Activated CD4-positive, alpha-beta memory T cell treated with anti-CD3 and anti-CD28 coated beads, Interleukin-2, amount 10 ng/mL, durations not matched to agents 7 days and 5 days (primary cell): ENCODE results near the gene MTUS2. TPM values are rescaled to one million over a fixed set of nuclear protein-coding genes. Genes with fewer than 3 reads are reported as not detected.
A peak's percentile ranks its signal among the peaks of the same experiment; 100 is the strongest.

Source experiments
- CTCF ChIA-PET: fragments of 350-600 bp; sonication (Branson Sonifier 250); formaldehyde crosslinking; loops from one replicate; lab custom pipeline; 2021; ENCODE audit warnings: antibody characterized with exemption, inconsistent platforms; lab: Charles Lee
- POLR2A ChIA-PET: fragments of 350-600 bp; sonication (Branson Sonifier 250); formaldehyde crosslinking; loops from one replicate; lab custom pipeline; 2021; ENCODE audit warnings: antibody characterized with exemption; lab: Charles Lee
- DNase-seq: peaks from one replicate; pipeline ENCODE4 v3.0.0-alpha.2; 2020
- H3K27ac Mint-ChIP-seq: one replicate; pipeline ENCODE4 v1.8.0; 2021; ENCODE audit warnings: mild to moderate bottlenecking, mixed read lengths
- H3K27me3 Mint-ChIP-seq: one replicate; pipeline ENCODE4 v1.8.0; 2021; ENCODE audit warnings: mixed read lengths
- H3K36me3 Mint-ChIP-seq: one replicate; pipeline ENCODE4 v1.8.0; 2021; ENCODE audit warnings: low read depth, mixed read lengths
- H3K4me1 Mint-ChIP-seq: one replicate; pipeline ENCODE4 v1.8.0; 2021; ENCODE audit warnings: mixed read lengths
- H3K4me3 Mint-ChIP-seq: one replicate; pipeline ENCODE4 v1.8.0; 2021; ENCODE audit warnings: mild to moderate bottlenecking, mixed read lengths
- H3K9me3 Mint-ChIP-seq: one replicate; pipeline ENCODE4 v1.8.0; 2021; ENCODE audit warnings: mixed read lengths
- total RNA-seq, 2 experiments: library from RNA; stranded (reverse); gene quantifications; one replicate each; pipeline ENCODE4 v1.2.3, GENCODE V29; 2021

The MTUS2 gene
- total RNA-seq, 2 experiments from 2014 or later: not detected

DNA sequence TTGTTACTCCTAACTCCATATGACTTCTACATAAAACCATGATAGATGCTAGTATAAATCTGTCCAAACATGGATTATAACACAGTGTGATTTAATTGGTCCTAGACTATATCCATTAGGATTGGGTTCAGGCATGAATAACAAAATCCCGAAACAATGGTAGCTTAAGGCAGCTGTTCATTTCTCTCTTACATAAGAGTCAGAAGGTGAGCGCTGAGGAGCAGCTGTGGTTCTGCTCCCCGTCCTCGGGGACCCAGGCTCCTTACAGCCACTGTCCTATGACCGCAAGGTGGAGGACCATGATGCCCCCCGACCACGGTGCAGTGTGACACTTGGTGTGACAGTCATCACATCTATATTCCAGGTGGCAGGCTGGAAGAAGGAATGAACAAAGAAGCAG, 629.6 kb downstream of the MTUS2 start:
- Mint-ChIP-seq H3K9me3 (no peaks in the 10 kb centered on the region), H3K27me3 (peaks cover 34% of the 10 kb centered on the region), H3K4me1 (no peaks in the 10 kb centered on the region), H3K36me3 (no peaks in the 10 kb centered on the region), H3K4me3 (no peak overlapping the region), H3K27ac (no peak overlapping the region)
- ChIA-PET POLR2A (no interaction called here), CTCF (no interaction called here)
- DNase-seq: no peak

DNA sequence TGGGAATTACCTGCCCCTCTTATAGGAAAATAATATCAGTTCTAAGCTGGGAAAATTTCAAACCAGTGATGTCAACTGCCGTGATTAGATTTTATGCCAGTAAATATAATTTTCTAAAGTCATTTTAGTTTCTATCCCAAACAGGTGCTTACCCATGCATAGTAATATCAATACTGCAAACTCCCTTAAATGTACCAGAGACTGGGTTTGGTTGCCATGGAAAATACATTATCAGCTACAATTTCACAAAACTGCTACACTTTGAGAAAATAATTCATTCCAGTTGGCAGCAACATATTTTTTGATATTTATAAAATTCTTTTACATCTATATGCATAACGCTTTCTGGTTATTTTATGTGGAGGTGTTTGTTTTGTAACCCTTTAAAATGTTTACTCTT, 631.8 kb downstream of the MTUS2 start:
- Mint-ChIP-seq H3K4me1 (no peaks in the 10 kb centered on the region), H3K4me3 (no peak overlapping the region), H3K27me3 (peaks cover 32% of the 10 kb centered on the region), H3K9me3 (no peaks in the 10 kb centered on the region), H3K36me3 (no peaks in the 10 kb centered on the region), H3K27ac (no peak overlapping the region)
- no peak for DNase-seq
- POLR2A ChIA-PET: no interaction called here
- CTCF ChIA-PET: no interaction called here

DNA sequence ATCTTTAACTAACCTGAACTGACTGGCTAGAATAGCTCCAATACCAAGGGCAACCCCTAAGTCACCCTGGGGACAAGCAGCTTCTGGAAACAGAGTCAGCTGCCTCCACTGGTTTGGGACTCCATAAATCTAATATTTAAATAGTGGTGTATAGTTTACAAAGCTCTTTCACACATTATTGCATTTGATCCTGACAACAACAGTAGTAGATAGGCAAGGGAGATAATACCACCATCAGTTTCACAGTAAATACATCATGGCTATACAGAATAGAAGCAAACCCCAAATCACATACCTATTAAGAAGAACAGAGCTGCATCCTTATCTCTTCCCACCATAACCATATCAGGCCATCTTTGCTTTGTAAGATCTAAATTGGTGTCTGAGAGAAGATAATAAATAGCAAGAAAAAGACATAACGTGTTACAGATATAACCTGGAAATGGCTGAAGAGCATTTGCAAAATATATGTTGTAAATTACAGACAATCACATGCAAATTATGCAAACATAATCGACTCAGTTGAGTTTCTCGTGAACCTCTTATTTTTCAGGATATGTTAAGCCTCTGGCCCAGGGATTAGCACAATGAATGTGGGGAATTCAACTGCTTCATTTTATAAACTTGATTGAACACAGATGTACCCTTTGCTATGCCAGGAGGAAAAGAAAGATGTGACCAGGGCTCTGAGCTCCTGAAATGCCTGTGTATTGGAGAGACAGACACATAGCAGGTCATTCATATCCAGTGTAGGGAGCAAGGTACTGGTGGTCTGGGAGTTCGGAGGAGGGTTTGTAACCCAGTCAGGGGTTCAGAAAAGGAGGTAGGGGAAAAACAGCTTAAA, 632.9 kb downstream of the MTUS2 start:
- H3K27ac Mint-ChIP-seq: no peak overlapping the region
- no peaks in the 10 kb centered on the region for H3K4me1 Mint-ChIP-seq
- no peak overlapping the region for H3K4me3 Mint-ChIP-seq
- ChIA-PET POLR2A (no interaction called here), CTCF (no interaction called here)
- H3K27me3 Mint-ChIP-seq: peaks cover 26% of the 10 kb centered on the region
- H3K9me3 Mint-ChIP-seq: no peaks in the 10 kb centered on the region
- DNase-seq: no peak
- H3K36me3 Mint-ChIP-seq: no peaks in the 10 kb centered on the region

DNA sequence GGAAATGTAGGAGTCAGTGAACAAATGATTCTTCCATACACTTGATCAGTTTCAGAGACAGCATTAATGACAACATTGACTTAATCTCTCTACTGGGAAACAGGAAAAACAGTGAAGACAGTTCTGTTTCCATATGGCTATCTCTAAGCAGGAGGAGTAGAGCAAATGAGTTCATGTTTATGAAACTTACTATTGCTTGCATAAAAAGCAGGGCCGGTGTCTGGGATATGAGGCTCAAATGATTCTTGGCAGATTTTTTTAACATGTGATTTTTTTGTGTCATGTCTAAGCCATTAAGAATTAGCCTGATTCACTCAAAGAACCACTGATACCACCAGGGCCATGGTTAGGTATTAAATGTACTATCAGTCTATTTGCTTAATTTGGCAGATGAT, 633.5 kb downstream of the MTUS2 start:
- no peaks in the 10 kb centered on the region for H3K36me3 Mint-ChIP-seq
- ChIA-PET POLR2A (no interaction called here), CTCF (no interaction called here)
- H3K9me3 Mint-ChIP-seq: no peaks in the 10 kb centered on the region
- no peaks in the 10 kb centered on the region for H3K4me1 Mint-ChIP-seq
- no peak for DNase-seq
- no peak overlapping the region for H3K27ac Mint-ChIP-seq
- peaks cover 23% of the 10 kb centered on the region for H3K27me3 Mint-ChIP-seq
- no peak overlapping the region for H3K4me3 Mint-ChIP-seq

DNA sequence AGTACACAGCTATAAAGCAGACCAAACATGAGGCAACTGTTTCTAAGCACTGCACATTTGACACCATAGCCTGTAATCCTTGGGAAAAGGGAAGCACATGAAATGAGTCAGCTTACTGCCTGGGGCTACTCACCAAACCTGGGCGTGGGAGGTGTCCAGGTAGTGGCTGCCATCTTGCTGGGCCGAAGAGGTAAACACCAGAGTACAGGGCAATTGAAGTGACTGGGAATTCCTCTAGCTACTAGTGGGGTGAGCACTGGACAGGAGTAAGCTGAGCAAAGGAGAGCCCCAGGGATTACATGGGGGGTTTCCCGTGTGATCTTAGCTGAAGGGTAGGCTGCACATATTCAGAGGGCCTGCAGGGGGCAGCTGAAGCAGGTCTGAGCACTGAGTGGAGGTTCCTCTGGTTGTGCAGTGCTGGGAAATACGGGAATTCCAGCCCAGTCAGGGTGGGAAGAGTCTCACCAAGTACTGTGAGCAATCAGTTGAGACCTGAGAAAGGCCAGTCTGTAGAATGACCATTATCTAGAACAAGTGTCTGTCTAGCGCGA, 634.9 kb downstream of the MTUS2 start:
- H3K4me3 Mint-ChIP-seq: no peak overlapping the region
- POLR2A ChIA-PET: no interaction called here
- H3K27ac Mint-ChIP-seq: no peak overlapping the region
- CTCF ChIA-PET: interaction anchor here (0.7 to 1.7 kb wide), 7 partner anchors 12 to 704 kb away, joined by 3 to 5 read pairs (median 3); no protein-coding TSS in a partner anchor
- H3K9me3 Mint-ChIP-seq: no peaks in the 10 kb centered on the region
- DNase-seq: no peak
- no peaks in the 10 kb centered on the region for H3K36me3 Mint-ChIP-seq
- no peaks in the 10 kb centered on the region for H3K4me1 Mint-ChIP-seq
- H3K27me3 Mint-ChIP-seq: peaks cover 19% of the 10 kb centered on the region

DNA sequence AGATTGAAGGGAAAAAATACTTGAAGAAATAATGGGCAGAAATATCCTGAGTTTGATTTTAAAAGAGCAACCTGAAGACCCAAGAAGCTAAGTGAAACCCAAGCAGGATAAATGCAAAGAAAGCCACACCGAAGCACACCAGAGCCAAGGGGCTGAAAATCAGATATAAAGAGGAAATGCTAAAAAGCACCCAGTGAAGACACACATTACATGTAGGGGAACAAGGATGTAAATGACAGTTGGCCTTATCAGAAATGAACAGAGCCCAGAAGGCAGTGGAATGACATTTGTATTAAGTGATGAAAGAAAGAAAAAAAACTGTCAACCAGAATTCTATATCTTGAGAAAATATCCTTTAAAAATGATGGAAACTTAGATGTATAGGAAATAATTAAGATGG, 636.3 kb downstream of the MTUS2 start:
- POLR2A ChIA-PET: no interaction called here
- Mint-ChIP-seq H3K36me3 (no peaks in the 10 kb centered on the region), H3K27ac (no peak overlapping the region), H3K27me3 (peaks cover 15% of the 10 kb centered on the region), H3K4me1 (no peaks in the 10 kb centered on the region), H3K9me3 (no peaks in the 10 kb centered on the region), H3K4me3 (no peak overlapping the region)
- CTCF ChIA-PET: no interaction called here
- no peak for DNase-seq

GRCh38 chr13:29457299-29457698, 637.2 kb downstream of the MTUS2 start:
- H3K36me3 Mint-ChIP-seq: no peaks in the 10 kb centered on the region
- peaks cover 15% of the 10 kb centered on the region for H3K27me3 Mint-ChIP-seq
- CTCF ChIA-PET: no interaction called here
- DNase-seq: no peak
- no peak overlapping the region for H3K27ac Mint-ChIP-seq
- H3K4me1 Mint-ChIP-seq: no peaks in the 10 kb centered on the region
- POLR2A ChIA-PET: no interaction called here
- no peak overlapping the region for H3K4me3 Mint-ChIP-seq
- no peaks in the 10 kb centered on the region for H3K9me3 Mint-ChIP-seq

DNA sequence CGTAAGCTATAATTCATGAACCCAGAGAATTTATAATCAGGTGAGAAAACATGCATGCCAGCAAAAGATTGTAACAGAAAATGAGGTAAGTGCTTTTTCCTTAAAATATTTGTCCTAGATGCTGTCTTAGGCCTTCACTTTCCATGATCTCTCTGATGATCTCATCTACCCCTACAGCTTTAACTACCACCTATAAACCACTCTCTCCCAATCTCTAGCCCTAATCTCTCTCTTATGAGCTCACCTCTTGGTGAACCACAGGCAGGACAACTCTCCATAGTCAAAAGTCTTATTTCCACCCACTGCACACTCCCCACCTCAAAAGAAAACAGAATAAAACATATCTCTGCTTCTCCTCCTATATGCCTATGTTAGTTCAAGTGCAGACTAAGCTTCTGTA, 638.3 kb downstream of the MTUS2 start:
- H3K4me3 Mint-ChIP-seq: no peak overlapping the region
- ChIA-PET POLR2A (no interaction called here), CTCF (no interaction called here)
- H3K36me3 Mint-ChIP-seq: no peaks in the 10 kb centered on the region
- H3K27ac Mint-ChIP-seq: no peak overlapping the region
- H3K4me1 Mint-ChIP-seq: no peaks in the 10 kb centered on the region
- DNase-seq: no peak
- no peaks in the 10 kb centered on the region for H3K9me3 Mint-ChIP-seq
- peaks cover 8% of the 10 kb centered on the region for H3K27me3 Mint-ChIP-seq

- Mint-ChIP-seq H3K9me3 (no peaks in the 10 kb centered on the region), H3K27me3 (peaks cover 7% of the 10 kb centered on the region), H3K4me1 (no peaks in the 10 kb centered on the region), H3K36me3 (no peaks in the 10 kb centered on the region), H3K27ac (no peak overlapping the region), H3K4me3 (no peak overlapping the region)
- CTCF ChIA-PET: no interaction called here
- POLR2A ChIA-PET: no interaction called here
- DNase-seq: no peak
These were observed 639.7 kb downstream of the MTUS2 start for GRCh38 chr13:29459813-29460355.

DNA sequence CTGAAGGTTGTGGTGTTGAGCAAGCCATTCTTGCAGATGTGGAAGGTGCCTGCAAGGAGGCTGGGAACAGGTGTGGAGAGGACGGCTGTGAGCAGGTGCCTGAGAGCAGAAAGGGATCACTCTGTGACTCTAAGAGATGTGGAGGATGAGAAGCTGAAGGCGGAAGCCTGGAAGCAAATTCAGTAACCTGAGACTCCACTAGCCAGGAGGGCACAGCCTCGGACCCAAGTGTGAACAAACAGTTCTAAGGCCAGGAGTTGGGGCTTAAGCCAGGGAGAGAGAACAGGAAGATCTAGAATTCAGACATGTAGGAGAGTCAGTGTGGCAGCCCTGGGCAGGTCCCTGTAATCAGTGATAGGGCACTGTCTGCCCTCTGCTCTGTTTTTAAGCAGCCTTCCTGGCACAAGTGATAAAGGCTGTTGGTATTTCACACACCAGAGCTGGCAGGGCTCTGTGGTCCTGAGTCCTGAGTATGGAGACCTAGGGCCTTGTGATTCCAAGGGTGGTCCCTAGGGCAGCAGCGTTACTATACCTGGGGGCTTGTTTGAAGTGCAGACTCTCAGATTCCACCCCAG, 644.1 kb downstream of the MTUS2 start:
- Mint-ChIP-seq H3K36me3 (no peaks in the 10 kb centered on the region), H3K4me1 (peaks cover 2% of the 10 kb centered on the region), H3K27ac (no peak overlapping the region), H3K27me3 (peaks cover 5% of the 10 kb centered on the region), H3K9me3 (no peaks in the 10 kb centered on the region), H3K4me3 (no peak overlapping the region)
- POLR2A ChIA-PET: no interaction called here
- CTCF ChIA-PET: no interaction called here
- DNase-seq: no peak

- CTCF ChIA-PET: no interaction called here
- H3K27me3 Mint-ChIP-seq: peaks cover 4% of the 10 kb centered on the region
- DNase-seq: no peak
- no peaks in the 10 kb centered on the region for H3K9me3 Mint-ChIP-seq
- H3K36me3 Mint-ChIP-seq: no peaks in the 10 kb centered on the region
- H3K4me1 Mint-ChIP-seq: peaks cover 2% of the 10 kb centered on the region
- H3K4me3 Mint-ChIP-seq: no peak overlapping the region
- no peak overlapping the region for H3K27ac Mint-ChIP-seq
- POLR2A ChIA-PET: no interaction called here
These were observed 645.7 kb downstream of the MTUS2 start for GRCh38 chr13:29465741-29466293.

- Mint-ChIP-seq H3K4me3 (no peak overlapping the region), H3K27me3 (peaks cover 4% of the 10 kb centered on the region), H3K9me3 (no peaks in the 10 kb centered on the region), H3K36me3 (no peaks in the 10 kb centered on the region), H3K4me1 (peaks cover 2% of the 10 kb centered on the region), H3K27ac (no peak overlapping the region)
- ChIA-PET CTCF (interaction anchor here (1.3 kb wide), 1 partner anchor 243 kb away, joined by 10 read pairs; no protein-coding TSS in a partner anchor), POLR2A (no interaction called here)
- no peak for DNase-seq
These were observed 651.4 kb downstream of the MTUS2 start for GRCh38 chr13:29471551-29471950.

GRCh38 chr13:29472332-29472961, 652.3 kb downstream of the MTUS2 start:
- no peaks in the 10 kb centered on the region for H3K36me3 Mint-ChIP-seq
- DNase-seq: peak; percentile 59
- no peak overlapping the region for H3K27ac Mint-ChIP-seq
- CTCF ChIA-PET: interaction anchor here (0.6 to 2.6 kb wide), 8 partner anchors 10 to 242 kb away, joined by 3 to 21 read pairs (median 4); no protein-coding TSS in a partner anchor
- H3K27me3 Mint-ChIP-seq: peaks cover 12% of the 10 kb centered on the region
- H3K4me3 Mint-ChIP-seq: no peak overlapping the region
- POLR2A ChIA-PET: no interaction called here
- peaks cover 2% of the 10 kb centered on the region for H3K4me1 Mint-ChIP-seq
- H3K9me3 Mint-ChIP-seq: no peaks in the 10 kb centered on the region
